ENCODE results near the gene CELF2.

Gene CELF2

GRCh38 chr10:11367505-11367904 lies 349.8 kb downstream of the CELF2 start:
- no peak for DNase-seq

GRCh38 chr10:11373717-11374171 lies 356.1 kb downstream of the CELF2 start:
- DNase-seq: no peak

DNA sequence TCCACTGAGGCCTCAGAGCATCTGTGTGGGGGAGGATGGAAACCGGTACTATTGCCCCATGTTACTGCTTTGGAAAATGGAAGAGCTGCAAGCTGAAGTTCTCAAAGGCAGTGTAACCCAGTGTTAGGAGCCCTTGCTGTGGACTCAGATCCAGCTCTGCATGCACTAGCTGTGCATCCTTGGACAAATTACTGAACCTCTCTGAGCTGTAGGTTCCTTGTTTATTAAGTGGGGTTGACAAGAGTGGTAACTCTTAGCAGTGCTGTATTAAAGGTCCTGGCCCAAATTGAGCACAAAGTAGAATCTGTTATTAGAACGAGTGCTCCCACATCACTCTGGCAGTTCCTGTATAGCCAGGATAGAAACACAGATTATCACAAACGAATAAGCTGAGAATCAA lies 359.6 kb downstream of the CELF2 start:
- DNase-seq: no peak

- DNase-seq: no peak
These were observed 361.2 kb downstream of the CELF2 start for GRCh38 chr10:11378835-11379234.

- DNase-seq: no peak
These were observed 362.1 kb downstream of the CELF2 start for GRCh38 chr10:11379771-11380170.

DNA sequence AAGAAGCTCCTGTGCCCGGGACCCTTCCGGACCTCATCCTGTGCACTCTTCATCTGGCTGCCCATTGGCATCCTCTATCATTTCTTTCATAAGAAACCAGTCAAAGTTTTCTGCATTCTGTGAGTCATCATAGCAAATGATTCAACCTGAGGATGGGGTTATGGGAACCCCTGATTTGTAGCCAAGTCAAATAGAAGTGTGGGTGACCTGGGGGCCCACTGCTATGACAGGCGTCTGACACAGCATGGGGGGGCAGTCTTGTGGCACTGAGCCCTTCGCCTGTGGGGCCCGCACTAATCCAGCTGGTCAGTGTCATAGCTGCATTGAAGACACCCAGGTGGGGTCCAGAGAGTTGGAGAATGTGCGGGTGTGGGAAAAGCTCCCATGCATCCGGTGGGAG lies 363.4 kb downstream of the CELF2 start:
- DNase-seq: no peak

- no peak for DNase-seq
These were observed 363.8 kb downstream of the CELF2 start for GRCh38 chr10:11381511-11381910.

DNA sequence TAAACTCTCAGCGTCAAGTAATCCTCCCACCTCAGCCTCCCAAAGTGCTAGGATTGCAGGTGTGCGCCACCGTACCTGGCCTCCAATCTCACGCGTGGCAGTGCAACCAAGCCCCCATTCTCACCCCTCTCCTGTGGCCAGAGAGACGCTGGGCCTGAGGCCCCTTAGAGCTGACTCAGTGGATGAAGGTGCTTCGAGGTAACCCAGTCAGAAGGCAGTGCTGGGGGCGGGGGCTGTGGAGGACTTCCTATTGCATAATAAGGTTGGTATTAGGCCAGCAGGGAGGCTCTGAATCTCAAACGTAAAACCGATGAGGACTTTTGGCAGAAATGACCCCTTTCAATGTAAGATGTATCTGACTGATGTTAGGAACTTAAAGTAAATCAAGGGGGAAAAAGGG lies 364.5 kb downstream of the CELF2 start:
- no peak for DNase-seq

GRCh38 chr10:11386044-11386443 lies 368.4 kb downstream of the CELF2 start:
- DNase-seq: no peak
